ENCODE data around the gene IKZF1.

DNA sequence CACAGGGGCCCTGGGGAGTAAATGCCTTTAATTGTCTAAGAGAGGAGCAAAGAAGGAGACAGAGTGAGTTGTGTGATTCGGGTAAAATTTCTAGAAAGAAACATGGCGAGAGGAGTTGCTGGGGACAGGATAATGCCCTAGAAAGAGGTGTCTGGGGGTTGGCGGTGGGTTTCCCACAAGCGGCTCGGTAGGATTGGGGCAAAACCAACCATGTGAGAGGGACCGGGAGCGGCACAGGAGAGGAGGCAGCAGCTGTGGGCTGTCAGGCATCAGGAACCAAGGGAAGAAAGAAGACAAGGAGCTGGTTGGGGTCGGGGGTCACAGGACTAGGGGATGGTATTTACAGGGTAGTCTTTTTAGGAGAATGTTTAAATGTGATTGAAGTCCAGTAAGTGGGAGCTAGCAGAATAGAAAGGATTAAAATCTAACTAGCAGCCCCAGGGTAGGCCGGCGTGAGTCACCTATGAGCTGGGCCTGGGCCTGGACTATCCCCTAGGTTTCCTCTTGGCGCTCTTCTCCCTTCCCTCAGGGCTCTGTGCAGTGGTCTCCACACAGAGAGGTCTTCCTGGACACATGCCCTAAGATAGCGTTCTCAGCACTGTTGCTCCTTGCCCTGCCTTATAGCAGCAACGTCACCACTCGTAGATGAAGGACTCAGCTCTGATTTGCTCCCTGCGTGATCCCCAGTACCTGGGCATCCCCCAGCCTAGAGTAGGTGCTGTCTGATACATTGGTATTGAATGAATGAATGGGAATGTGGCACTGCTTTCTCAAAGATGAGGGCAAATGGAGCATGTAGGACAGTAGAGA lies 32.6 kb downstream of the IKZF1 start:
- TF ChIP-seq ZBTB8A (IDR thresholded peaks at IDR 0.05; ENCODE audit: partially characterized antibody) (no peak), SMC3 (conservative IDR thresholded peaks at IDR 0.05; ENCODE audit: insufficient read depth, low read depth, low read length) (no peak), MAZ (CRISPR knock-in tag; conservative IDR thresholded peaks at IDR 0.05 in 1 of 2, IDR thresholded peaks at IDR 0.05 in 1 of 2) (no peak), CBX5 (IDR thresholded peaks at IDR 0.05; ENCODE audit: borderline replicate concordance, low read depth) (no peak), U2AF1 (optimal IDR thresholded peaks at IDR 0.05; ENCODE audit: low read depth, low read length) (no peak), EZH2 (IDR thresholded peaks at IDR 0.05; ENCODE audit: borderline replicate concordance, low read depth, low read length) (no peak)
- TF ChIP-seq, protein P1, sequence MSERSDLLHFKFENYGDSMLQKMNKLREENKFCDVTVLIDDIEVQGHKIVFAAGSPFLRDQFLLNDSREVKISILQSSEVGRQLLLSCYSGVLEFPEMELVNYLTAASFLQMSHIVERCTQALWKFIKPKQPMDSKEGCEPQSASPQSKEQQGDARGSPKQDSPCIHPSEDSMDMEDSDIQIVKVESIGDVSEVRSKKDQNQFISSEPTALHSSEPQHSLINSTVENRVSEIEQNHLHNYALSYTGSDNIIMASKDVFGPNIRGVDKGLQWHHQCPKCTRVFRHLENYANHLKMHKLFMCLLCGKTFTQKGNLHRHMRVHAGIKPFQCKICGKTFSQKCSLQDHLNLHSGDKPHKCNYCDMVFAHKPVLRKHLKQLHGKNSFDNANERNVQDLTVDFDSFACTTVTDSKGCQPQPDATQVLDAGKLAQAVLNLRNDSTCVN (CRISPR knock-in tag; IDR thresholded peaks at IDR 0.05) = no peak
- TF ChIP-seq, protein P2, sequence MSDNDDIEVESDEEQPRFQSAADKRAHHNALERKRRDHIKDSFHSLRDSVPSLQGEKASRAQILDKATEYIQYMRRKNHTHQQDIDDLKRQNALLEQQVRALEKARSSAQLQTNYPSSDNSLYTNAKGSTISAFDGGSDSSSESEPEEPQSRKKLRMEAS (CRISPR knock-in tag; IDR thresholded peaks at IDR 0.05) = no peak
- TF ChIP-seq, protein P3, sequence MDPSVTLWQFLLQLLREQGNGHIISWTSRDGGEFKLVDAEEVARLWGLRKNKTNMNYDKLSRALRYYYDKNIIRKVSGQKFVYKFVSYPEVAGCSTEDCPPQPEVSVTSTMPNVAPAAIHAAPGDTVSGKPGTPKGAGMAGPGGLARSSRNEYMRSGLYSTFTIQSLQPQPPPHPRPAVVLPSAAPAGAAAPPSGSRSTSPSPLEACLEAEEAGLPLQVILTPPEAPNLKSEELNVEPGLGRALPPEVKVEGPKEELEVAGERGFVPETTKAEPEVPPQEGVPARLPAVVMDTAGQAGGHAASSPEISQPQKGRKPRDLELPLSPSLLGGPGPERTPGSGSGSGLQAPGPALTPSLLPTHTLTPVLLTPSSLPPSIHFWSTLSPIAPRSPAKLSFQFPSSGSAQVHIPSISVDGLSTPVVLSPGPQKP (CRISPR knock-in tag; IDR thresholded peaks at IDR 0.05) = no peak
